GM21367 (cell line): ENCODE data around the gene UBTFL1.
"Not testable (repeated sequence)": the region's sequence is repeated elsewhere in the genome, so short reads cannot be mapped to it uniquely, and the experiment has no call there.

Experiments used
- ATAC-seq: cut with Tn5 transposase; IDR thresholded peaks from one replicate; pipeline ENCODE4 v1.9.1; 2021; ENCODE audit not compliant: unreplicated experiment

The UBTFL1 gene, protein sequence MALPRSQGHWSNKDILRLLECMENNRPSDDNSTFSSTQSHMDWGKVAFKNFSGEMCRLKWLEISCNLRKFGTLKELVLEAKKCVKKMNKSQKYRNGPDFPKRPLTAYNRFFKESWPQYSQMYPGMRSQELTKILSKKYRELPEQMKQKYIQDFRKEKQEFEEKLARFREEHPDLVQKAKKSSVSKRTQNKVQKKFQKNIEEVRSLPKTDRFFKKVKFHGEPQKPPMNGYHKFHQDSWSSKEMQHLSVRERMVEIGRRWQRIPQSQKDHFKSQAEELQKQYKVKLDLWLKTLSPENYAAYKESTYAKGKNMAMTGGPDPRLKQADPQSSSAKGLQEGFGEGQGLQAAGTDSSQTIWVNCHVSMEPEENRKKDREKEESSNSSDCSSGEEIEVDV

DNA sequence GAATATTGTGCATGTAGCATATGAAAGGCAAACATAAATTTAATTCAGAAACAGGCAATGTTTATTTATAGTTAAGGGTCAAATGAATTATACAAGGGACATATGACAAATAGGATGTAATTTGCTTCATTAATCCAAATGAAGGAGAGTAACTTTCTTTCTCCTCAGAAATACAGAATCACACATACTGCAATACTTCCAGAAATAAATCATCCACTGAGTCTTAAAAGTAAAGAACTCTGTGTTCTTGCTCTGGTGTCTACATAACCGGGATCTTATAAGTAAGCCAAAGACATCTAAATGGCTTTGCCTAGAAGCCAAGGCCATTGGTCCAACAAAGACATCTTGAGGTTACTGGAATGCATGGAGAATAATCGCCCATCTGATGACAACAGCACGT is at the start of gene UBTFL1:
UBTFL1 (plus strand) TSS at position 301 of the 400 bp plus-strand sequence; CDS start at position 301, 0 bp downstream.
- not testable (repeated sequence) for ATAC-seq

DNA sequence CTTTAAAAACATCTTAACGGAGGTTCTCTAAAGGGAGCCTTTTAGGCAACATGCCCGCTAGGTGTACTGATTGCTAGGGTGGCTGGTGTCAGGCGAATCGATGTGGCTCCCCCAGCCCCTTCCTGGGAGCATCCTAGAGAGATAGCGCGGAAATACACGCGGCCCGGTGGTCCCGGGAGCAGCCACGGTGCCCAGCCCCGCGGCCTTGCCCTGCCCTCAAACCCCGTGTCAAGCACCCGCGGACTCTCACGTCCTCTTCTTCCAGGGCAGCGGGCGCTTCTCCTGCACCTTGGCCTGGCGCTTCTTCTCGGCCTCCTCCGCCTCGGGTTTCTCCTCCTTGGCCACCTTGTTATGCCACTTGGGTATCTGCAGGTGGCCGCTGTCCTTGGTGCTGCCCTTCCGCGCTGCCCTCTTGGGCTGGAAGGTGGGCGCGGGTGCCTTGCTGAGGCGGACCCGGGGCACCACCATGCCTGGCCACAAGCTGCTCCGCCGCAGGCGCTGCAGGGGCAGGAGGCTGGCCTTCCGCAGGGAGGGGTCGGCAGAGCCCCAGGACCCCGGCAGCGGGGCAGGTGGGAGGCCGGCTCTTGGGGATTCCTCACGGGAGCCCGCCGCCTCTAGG is 34.0 kb upstream of the UBTFL1 start:
- ATAC-seq, result not testable (repeated sequence)

DNA sequence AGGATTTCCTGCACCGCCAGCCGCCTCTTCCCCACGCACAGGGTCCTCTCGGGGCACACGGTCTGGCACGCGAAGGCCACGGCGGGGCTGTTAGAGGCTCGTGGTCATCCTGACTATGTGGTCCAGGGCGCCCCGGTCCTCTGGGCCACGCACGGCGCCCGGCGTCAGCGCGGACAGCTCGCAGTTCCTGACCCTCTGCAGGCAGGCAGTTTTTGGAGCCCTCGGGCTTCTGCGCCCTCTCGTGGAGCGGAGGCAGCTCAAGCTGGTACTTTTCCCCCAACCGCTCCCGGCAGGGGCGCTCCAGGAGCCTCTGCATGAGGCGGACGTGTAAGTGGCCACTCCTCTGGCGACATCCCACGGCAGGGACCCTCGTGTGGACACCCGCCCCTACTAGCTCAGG is 33.4 kb upstream of the UBTFL1 start:
- not testable (repeated sequence) for ATAC-seq

DNA sequence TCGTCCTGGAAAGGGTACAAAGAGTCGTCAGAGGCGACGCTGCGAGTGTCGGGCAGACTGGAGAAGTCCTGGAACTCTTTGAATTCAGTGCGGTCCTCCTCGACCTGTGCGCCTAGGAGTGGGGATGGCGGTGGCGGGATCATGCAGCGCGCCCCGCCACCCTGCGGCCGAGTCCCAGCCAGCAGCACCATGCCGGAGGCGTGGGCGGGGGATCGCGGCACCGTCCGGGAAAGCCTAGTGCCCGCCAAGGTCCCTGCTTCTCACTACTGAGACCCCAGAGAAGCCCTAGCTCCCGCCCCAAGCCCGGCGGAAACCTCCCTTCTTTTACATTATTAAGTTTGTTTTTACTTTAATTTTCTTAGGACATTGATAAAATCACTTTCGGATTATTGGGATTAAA is 32.2 kb upstream of the UBTFL1 start:
- not testable (repeated sequence) for ATAC-seq

DNA sequence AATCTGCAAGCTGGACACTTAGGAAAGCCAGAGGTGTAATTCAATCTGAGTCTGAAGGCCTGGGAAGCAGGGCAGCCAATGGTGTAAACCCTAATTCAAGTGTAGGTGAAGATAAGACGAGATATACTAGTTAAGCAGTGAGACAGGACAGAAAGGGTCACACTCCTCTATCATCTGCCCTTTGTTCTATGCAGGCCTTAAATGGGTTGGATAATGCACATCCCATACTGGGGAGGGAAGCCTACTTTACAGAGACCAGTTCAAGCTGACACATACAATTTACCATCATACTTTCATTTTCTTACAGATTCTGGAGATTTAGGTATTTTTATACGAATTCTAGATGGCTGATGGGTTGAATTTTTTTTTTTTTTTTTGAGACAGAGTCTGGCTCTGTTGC is 3.0 kb downstream of the UBTFL1 start:
- not testable (repeated sequence) for ATAC-seq

DNA sequence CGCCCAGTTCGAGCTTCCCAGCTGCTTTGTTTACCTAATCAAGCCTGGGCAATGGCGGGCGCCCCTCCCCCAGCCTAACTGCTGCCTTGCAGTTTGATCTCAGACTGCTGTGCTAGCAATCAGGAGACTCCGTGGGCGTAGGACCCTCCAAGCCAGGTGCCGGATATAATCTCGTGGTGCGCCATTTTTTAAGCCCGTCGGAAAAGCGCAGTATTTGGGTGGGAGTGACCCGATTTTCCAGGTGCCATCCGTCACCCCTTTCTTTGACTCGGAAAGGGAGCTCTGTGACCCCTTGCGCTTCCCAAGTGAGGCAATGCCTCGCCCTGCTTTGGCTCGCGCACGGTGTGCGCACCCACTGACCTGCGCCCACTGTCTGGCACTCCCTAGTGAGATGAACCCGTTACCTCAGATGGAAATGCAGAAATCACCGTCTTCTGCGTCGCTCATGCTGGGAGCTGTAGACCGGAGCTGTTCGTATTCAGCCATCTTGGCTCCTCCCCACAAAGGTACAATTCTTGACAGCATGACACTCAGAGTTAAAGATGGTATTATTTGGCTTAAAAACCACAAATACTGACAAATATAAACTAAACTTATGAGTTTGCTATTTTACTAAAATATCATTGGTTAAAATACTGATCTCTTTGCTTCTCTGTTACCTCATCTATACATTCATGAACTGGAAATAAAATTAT is 9.6 kb downstream of the UBTFL1 start:
- ATAC-seq, result not testable (repeated sequence)

DNA sequence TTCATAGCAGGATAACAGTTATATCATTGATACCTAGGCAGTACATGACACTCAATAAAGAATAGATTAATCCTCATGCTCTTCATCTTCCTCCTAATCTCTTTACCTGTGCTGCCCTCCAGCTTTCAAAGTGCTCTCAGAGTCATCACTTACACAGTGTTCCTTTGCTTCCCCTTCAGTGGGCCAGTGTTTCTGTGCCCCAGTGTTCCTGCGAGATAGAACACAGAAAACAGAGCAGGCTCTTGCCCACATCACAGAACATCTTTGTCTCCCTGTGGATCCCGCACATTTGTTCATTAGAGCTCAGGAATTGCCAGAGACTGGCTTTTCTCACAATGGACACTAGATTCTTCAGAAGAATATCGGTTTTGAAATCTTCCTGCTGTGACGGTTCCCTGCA is 12.5 kb downstream of the UBTFL1 start:
- ATAC-seq, result not testable (repeated sequence)

DNA sequence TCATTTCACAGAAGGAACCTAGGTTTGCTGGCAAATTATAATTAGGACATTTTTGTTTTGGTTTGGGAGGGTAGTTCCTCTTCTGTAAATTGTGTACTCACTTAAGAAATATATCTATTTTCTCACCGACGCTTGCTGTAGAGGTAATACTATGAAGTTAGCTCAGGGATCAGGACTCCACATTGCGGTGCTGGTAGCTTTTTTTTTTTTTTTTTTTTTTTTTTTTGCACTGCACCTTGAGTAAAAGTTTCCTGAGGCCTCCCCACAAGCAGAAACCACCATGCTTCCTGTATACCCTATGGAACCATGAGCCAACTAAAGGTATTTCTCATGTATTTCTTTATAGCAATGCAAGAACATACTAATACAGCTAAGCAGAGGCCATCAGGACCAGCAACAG is 14.7 kb downstream of the UBTFL1 start:
- no peak for ATAC-seq

DNA sequence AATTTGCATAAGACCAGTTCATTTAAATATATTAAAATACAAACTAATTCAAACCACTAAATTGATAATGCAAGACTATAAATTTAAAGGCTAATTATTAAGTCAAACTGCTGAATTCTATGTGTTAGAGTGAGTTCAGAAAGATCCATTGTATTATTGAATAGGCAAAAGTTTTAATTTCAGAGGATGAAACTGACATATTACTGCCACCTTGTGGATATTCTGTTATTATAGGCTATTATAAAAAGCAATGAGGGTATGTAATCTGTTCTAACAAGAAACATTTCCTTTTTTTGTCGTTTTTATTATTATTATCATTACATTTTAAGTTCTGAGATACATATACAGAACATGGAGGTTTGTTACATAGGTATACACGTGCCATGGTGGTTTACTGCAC is 27.8 kb downstream of the UBTFL1 start:
- ATAC-seq, result no peak

DNA sequence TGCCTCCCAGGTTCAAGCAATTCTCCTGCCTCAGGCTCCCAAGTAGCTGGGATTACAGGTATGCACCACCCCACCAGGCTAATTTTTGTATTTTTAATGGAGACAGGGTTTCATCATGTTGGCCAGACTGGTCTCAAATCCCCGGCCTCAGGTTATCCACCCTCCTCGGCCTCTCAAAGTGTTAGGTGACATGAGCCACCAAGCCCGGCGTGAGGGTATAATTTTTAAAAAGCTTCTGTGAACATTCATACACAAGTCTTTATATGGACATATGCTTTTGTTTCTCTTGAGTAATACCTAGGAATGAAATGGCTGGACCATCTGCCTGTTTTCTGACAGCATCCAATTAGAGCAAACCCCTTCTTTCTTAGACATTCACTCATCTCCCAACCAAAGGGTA is 34.4 kb downstream of the UBTFL1 start:
- ATAC-seq, result no peak

DNA sequence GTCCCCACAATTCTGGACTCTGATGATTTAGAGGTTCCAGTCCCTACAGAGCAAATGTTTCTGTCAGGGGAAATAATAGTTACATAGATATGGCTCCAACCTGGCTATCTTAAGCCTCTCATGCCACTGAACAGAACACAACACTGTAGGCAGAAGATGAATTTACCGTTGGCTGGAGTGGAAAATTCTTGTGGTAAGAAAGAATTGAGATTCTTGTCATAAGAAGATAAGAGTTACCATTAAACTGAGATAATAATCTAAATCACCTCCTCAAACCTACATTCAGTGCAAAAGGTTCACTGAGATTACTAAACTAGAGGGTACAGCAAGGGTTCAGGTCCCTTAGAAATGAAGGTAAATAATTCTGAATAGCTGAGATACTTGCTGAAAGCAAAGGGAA is 38.6 kb downstream of the UBTFL1 start:
- no peak for ATAC-seq

DNA sequence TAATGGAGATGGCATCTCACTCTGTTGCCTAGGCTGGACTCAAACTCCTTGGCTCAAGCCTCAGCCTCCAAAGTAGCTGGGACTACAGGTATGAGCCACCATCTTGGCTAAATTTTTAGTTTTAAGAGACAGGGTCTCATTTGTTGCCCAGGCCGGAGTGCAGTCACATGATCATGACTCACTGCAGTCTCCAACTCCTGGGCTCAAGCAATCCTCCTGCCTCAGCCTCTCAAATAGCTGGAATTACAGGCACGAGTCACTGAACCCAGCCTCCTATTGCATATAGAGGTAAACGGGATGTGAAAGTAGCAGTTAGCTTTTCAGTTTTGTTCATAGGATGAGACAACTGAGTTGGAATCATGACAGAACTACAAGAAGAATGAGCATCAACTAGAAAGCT is 39.2 kb downstream of the UBTFL1 start:
- ATAC-seq, result no peak

DNA sequence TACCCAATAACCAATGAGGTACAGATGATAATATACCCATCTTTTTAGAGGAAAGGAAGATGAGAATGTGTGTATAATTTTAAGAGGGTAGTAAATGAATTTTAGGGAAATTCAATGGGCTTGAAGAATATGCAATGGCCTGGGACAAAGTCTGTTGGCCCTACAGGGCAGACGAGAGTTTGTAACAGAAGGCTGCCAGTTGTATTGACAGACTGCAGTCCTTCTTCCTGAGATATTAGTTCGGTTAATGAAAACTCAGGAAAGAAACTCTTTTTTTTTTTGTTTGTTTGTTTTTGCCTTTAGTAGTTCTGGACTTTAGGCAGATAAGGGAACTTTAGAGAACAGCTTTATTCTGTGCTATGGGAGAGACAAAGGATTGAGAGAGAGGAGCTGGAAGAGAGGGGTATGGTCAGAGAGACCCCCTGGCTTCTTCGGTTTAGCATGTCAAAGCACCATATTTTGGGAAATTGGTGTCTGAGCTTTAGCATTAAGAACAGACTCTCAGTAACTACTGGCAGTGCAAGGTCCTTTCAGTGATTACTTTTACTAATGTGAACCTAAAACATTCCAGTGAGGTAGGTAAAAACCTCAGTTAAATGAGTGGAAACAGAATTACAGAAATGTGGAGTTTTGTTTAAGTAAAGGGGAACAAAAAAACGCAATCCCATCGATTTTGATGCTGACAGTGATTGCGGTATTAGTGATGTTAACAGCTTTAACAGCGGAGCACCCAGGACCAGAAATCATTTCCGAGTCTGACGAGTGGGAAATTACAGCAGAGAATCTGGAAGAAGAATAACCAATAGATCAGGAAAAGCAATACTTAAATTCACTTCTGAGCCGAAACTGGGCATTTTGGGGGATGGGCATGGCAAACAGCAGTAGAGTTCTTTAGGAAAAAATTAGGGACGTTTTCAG is 48.1 kb downstream of the UBTFL1 start:
- ATAC-seq, result no peak

DNA sequence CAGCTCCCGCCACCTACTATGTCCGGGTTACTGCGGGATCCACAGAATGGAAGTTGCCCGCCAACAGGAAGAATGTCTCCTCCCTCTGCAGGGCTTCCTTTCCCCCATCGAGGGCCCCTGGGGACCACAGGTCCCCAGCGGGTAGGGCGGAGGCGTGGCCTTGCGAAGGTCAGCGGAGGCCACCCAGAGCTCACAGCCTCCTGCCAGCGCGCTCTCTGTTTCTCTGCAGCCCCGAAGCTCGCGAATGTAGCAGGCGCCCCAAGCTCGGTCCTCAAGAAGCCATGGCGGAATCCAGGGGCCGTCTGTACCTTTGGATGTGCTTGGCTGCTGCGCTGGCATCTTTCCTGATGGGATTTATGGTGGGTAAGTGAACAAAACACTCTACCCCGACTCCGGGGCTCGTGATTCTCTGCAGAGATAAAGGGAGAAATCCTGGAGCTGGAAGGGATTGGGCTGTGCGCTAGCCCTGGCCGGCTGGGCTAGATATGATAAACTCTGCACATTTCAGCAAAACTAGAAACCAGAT is 48.8 kb downstream of the UBTFL1 start, which contains the start of gene NAALAD2:
NAALAD2 (plus strand) TSS at position 186 of the 526 bp plus-strand sequence; CDS start at position 282, 96 bp downstream.
- peak; percentile 79 for ATAC-seq

DNA sequence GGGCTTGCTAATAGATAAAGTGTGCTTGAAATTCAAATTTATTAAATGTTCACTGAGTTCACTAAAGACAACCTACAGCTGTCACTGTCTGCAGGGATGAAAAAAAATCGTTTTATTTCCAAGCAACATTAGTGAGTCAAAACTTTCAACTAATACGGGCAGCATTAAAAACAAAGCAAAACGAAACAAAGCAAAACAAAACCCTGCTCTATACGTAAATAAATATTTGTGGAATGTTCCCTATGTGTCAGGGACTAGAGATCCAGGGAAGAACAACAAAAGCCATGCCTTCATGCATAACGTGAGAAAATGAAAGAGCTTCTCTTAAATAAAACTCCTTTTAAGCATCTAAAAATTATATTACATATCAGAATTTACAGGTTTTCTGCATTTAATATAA is 49.3 kb downstream of the UBTFL1 start:
- ATAC-seq, result no peak
